ENCODE data around the gene ACVR1. TPM values are rescaled to one million over a fixed set of nuclear protein-coding genes. Genes with fewer than 3 reads are reported as not detected.
"Not testable (repeated sequence)": the region's sequence is repeated elsewhere in the genome, so short reads cannot be mapped to it uniquely, and the experiment has no call there.

ACVR1 gene
- polyA plus RNA-seq, 5 donors: 28.3 to 31.6 (median 29.7) TPM

- no peak for DNase-seq
Observed at GRCh38 chr2:157830696-157831570, 45.2 kb downstream of the ACVR1 start.

- DNase-seq: no peak
Observed at GRCh38 chr2:157830266-157830665, 45.9 kb downstream of the ACVR1 start.

GRCh38 chr2:157827377-157827776, 48.8 kb downstream of the ACVR1 start:
- DNase-seq: no peak

- not testable (repeated sequence) for DNase-seq
Observed at GRCh38 chr2:157826644-157827043, 49.5 kb downstream of the ACVR1 start.

GRCh38 chr2:157825885-157826284, 50.2 kb downstream of the ACVR1 start:
- DNase-seq: peak in 1 of 2 donors; percentile 25

- DNase-seq: no peak
Observed at GRCh38 chr2:157822993-157823392, 53.1 kb downstream of the ACVR1 start.

GRCh38 chr2:157822533-157822932, 53.6 kb downstream of the ACVR1 start:
- DNase-seq: no peak

- no peak for DNase-seq
Observed at GRCh38 chr2:157821519-157822131, 54.5 kb downstream of the ACVR1 start.

GRCh38 chr2:157820193-157820592, 55.9 kb downstream of the ACVR1 start:
- DNase-seq: no peak

- DNase-seq: no peak
Observed at GRCh38 chr2:157819761-157820160, 56.4 kb downstream of the ACVR1 start.

GRCh38 chr2:157818227-157818626, 57.9 kb downstream of the ACVR1 start:
- no peak for DNase-seq

- DNase-seq: no peak
Observed at GRCh38 chr2:157815421-157815820, 60.7 kb downstream of the ACVR1 start.

GRCh38 chr2:157813467-157813866, 62.7 kb downstream of the ACVR1 start:
- DNase-seq: no peak

- no peak for DNase-seq
Observed at GRCh38 chr2:157810037-157810436, 66.1 kb downstream of the ACVR1 start.

GRCh38 chr2:157809212-157809611, 66.9 kb downstream of the ACVR1 start:
- no peak for DNase-seq

GRCh38 chr2:157808421-157808820, 67.7 kb downstream of the ACVR1 start:
- no peak for DNase-seq

GRCh38 chr2:157806426-157807077, 69.6 kb downstream of the ACVR1 start:
- DNase-seq: no peak

GRCh38 chr2:157805519-157805918, 70.6 kb downstream of the ACVR1 start:
- no peak for DNase-seq

- no peak for DNase-seq
Observed at GRCh38 chr2:157804355-157804754, 71.8 kb downstream of the ACVR1 start.

- no peak for DNase-seq
Observed at GRCh38 chr2:157803952-157804351, 72.2 kb downstream of the ACVR1 start.

GRCh38 chr2:157803476-157803875, 72.7 kb downstream of the ACVR1 start:
- DNase-seq: no peak

- no peak for DNase-seq
Observed at GRCh38 chr2:157800838-157801495, 75.2 kb downstream of the ACVR1 start.

All from right lung (tissue), 5 donors.